NB4 (cell line): ENCODE results near the gene GTF2H1.

Experiments used
- MAX ChIP-seq: IDR thresholded peaks from 2 replicates; pipeline ENCODE4 v1.6.1; 2011; ENCODE audit warnings: low read depth, low read length
- MYC ChIP-seq: IDR thresholded peaks from 2 replicates; pipeline ENCODE4 v1.6.1; 2011; ENCODE audit warnings: low read depth, low read length
- POLR2A ChIP-seq: IDR thresholded peaks from 2 replicates; pipeline ENCODE4 v1.6.1; 2011; ENCODE audit warnings: mild to moderate bottlenecking; ENCODE audit not compliant: insufficient read length; ENCODE audit errors: extremely low read depth
- TF ChIP-seq, protein P1 (sequence below): IDR thresholded peaks from one replicate; pipeline ENCODE4 v1.5.1; 2012; ENCODE audit warnings: low read depth, low read length

DNA sequence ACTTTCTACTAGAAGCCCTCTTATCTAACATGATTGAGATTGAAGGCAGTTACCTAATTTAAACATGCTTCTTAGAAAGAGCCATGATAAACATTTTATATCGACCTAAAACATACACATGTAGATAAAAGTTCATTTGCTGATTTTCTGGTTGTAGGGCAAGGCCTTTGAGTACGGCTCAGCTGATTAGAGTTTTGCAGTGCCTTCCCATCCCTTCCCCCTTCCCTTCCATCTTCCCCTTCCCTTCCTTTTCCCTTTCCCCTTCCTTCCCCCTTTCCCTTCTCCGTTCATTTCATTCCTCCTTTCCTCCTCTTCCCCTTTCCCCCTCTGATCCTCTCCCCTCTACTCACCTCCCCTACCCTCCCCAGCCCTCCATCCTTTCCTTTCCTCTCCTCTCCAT is 94.1 kb downstream of the GTF2H1 start:
- TF ChIP-seq, protein P1, sequence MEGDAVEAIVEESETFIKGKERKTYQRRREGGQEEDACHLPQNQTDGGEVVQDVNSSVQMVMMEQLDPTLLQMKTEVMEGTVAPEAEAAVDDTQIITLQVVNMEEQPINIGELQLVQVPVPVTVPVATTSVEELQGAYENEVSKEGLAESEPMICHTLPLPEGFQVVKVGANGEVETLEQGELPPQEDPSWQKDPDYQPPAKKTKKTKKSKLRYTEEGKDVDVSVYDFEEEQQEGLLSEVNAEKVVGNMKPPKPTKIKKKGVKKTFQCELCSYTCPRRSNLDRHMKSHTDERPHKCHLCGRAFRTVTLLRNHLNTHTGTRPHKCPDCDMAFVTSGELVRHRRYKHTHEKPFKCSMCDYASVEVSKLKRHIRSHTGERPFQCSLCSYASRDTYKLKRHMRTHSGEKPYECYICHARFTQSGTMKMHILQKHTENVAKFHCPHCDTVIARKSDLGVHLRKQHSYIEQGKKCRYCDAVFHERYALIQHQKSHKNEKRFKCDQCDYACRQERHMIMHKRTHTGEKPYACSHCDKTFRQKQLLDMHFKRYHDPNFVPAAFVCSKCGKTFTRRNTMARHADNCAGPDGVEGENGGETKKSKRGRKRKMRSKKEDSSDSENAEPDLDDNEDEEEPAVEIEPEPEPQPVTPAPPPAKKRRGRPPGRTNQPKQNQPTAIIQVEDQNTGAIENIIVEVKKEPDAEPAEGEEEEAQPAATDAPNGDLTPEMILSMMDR = no peak
- TF ChIP-seq POLR2A (no peak), MAX (no peak), MYC (no peak)
